NOMO-1 (cell line): ENCODE data around the gene CCDC102A.
A peak's percentile ranks its signal among the peaks of the same experiment; 100 is the strongest.

Experiments
- DNase-seq, 2 experiments: peaks; one replicate each; lab custom pipeline; 2025; ENCODE audit not compliant: unreplicated experiment in 2 of 2; lab: John Stamatoyannopoulos, UW

Gene CCDC102A

GRCh38 chr16:57522960-57523359, 13.4 kb downstream of the CCDC102A start:
- no peak for DNase-seq

- peak; percentile 18 to 46 for DNase-seq
These were observed 16.5 kb downstream of the CCDC102A start for GRCh38 chr16:57519796-57520360.

- no peak for DNase-seq
These were observed 17.4 kb downstream of the CCDC102A start for GRCh38 chr16:57518922-57519321.

GRCh38 chr16:57518520-57518919, 17.9 kb downstream of the CCDC102A start:
- no peak for DNase-seq

- DNase-seq, result no peak
These were observed 18.7 kb downstream of the CCDC102A start for GRCh38 chr16:57517397-57518367.

- DNase-seq, result no peak
These were observed 19.6 kb downstream of the CCDC102A start for GRCh38 chr16:57516773-57517172.

- DNase-seq, result no peak
These were observed 20.1 kb downstream of the CCDC102A start for GRCh38 chr16:57516176-57516725.

GRCh38 chr16:57514791-57515600, 21.4 kb downstream of the CCDC102A start:
- no peak for DNase-seq

- no peak for DNase-seq
These were observed 22.0 kb downstream of the CCDC102A start for GRCh38 chr16:57514371-57514770.

- DNase-seq, result no peak
These were observed 22.8 kb downstream of the CCDC102A start for GRCh38 chr16:57513371-57514102.

GRCh38 chr16:57512296-57513001, 23.9 kb downstream of the CCDC102A start:
- no peak for DNase-seq

GRCh38 chr16:57510016-57510871, 26.1 kb downstream of the CCDC102A start:
- no peak for DNase-seq

GRCh38 chr16:57509231-57509923, 27.0 kb downstream of the CCDC102A start:
- DNase-seq, result no peak

- DNase-seq, result no peak
These were observed 28.3 kb downstream of the CCDC102A start for GRCh38 chr16:57508035-57508425.

- DNase-seq, result no peak
These were observed 29.0 kb downstream of the CCDC102A start for GRCh38 chr16:57507136-57508034.

- no peak for DNase-seq
These were observed 31.2 kb downstream of the CCDC102A start for GRCh38 chr16:57505169-57505568.

GRCh38 chr16:57504491-57504890, 31.9 kb downstream of the CCDC102A start:
- DNase-seq, result no peak
